Measurements from ENCODE around the gene SLC41A2. TPM values are rescaled to one million over a fixed set of nuclear protein-coding genes. Genes with fewer than 3 reads are reported as not detected.

Gene SLC41A2
- total and polyA plus RNA-seq, 9 of the 15 experiments (the other 6 are each of a cell fraction or from before 2014, with no cell fraction given): 0.01 to 0.89 (median 0.16) TPM; not detected in 1

- ATAC-seq (no peak), FAIRE-seq (no peak), DNase-seq (ENCODE audit: extremely low read depth in 1 of 4, low spot score in 3 of 4) (no peak)
- intact Hi-C loops (cut with micrococcal nuclease): no loop called here
- Histone ChIP-seq H3K4me2 (ENCODE audit: insufficient read depth, low read length) (no peak overlapping the region), H3K27ac (ENCODE audit: extremely low read depth, low read depth, low read length) (no peak overlapping the region), H3K4me1 (replicated peaks in 1 of 2; ENCODE audit: control insufficient read depth in 2 of 2, insufficient read depth in 2 of 2, low read length in 2 of 2) (no peaks in the 10 kb centered on the region), H3K9ac (ENCODE audit: insufficient read depth in 1 of 2, low read depth in 2 of 2, low read length in 2 of 2) (no peak overlapping the region), H2AFZ (ENCODE audit: low read depth, low read length) (no peak overlapping the region), H3K4me3 (no peak overlapping the region), H3K79me2 (ENCODE audit: control insufficient read depth, insufficient read depth, low read length) (no peaks in the 10 kb centered on the region), H3K9me3 (replicated peaks; ENCODE audit: control insufficient read depth, insufficient read depth, low read depth, low read length) (no peaks in the 10 kb centered on the region), H3K9me1 (ENCODE audit: control insufficient read depth, insufficient read depth, low read length) (no peaks in the 10 kb centered on the region), H3K27me3 (ENCODE audit: control insufficient read depth in 2 of 2, insufficient read depth in 2 of 2, low read length in 2 of 2) (peaks cover 10 to 13% of the 10 kb centered on the region in 2 experiments; a peak in 4 of 5 replicates), H3K36me3 (ENCODE audit: control insufficient read depth, insufficient read depth, low read length) (no peaks in the 10 kb centered on the region), H4K20me1 (replicated peaks; ENCODE audit: control insufficient read depth, insufficient read depth, low read length) (no peaks in the 10 kb centered on the region)
- in situ Hi-C loops (cut with MboI): no loop called here
- no TSS peak for BruUV-seq (replicated peaks)
- TF ChIP-seq ZHX1 (conservative IDR thresholded peaks at IDR 0.05; ENCODE audit: low read length) (no peak), SMARCA4 (IDR thresholded peaks at IDR 0.05) (no peak), TBL1XR1 (IDR thresholded peaks at IDR 0.05; ENCODE audit: low read length in 2 of 2) (no peak), ZNF644 (tag; IDR thresholded peaks at IDR 0.05; ENCODE audit: low read depth) (no peak), UBTF (IDR thresholded peaks at IDR 0.05; ENCODE audit: borderline replicate concordance in 1 of 2, low read depth in 2 of 2, low read length in 2 of 2) (no peak), IRF9 (tag; IDR thresholded peaks at IDR 0.05) (no peak), STAT5A (IDR thresholded peaks at IDR 0.05; ENCODE audit: borderline replicate concordance, low read length) (no peak), POLR2AphosphoS2 (IDR thresholded peaks at IDR 0.05; ENCODE audit: low read length) (no peak), SAFB (IDR thresholded peaks at IDR 0.05; ENCODE audit: borderline replicate concordance, low read depth, low read length) (no peak), ZFP1 (CRISPR knock-in tag; IDR thresholded peaks at IDR 0.05) (no peak), MAZ (CRISPR knock-in tag; conservative IDR thresholded peaks at IDR 0.05 in 1 of 2, IDR thresholded peaks at IDR 0.05 in 1 of 2) (no peak)
- POLR2A ChIA-PET: interaction anchor here (0.5 kb wide), 1 partner anchor 17 kb away, joined by 3 read pairs; no protein-coding TSS in a partner anchor
- WGBS (ENCODE audit: insufficient coverage, low coverage, missing lambda C conversion rate): 23% methylated on average over 4 of the region's 4 CpGs
- CTCF ChIA-PET (ENCODE audit: low intra/inter-chr PET ratio): interaction anchor here (0.7 kb wide), 1 partner anchor 17 kb away, joined by 3 read pairs; no protein-coding TSS in a partner anchor
These were observed 8.6 kb upstream of the SLC41A2 start for GRCh38 chr12:104966677-104967076.

Measured in K562 (cell line).